Measurements from ENCODE around the gene LBHD2. TPM values are rescaled to one million over a fixed set of nuclear protein-coding genes. Genes with fewer than 3 reads are reported as not detected.
A peak's percentile ranks its signal among the peaks of the same experiment; 100 is the strongest.

LBHD2 gene
- total RNA-seq, 1 donor, result not detected

DNA sequence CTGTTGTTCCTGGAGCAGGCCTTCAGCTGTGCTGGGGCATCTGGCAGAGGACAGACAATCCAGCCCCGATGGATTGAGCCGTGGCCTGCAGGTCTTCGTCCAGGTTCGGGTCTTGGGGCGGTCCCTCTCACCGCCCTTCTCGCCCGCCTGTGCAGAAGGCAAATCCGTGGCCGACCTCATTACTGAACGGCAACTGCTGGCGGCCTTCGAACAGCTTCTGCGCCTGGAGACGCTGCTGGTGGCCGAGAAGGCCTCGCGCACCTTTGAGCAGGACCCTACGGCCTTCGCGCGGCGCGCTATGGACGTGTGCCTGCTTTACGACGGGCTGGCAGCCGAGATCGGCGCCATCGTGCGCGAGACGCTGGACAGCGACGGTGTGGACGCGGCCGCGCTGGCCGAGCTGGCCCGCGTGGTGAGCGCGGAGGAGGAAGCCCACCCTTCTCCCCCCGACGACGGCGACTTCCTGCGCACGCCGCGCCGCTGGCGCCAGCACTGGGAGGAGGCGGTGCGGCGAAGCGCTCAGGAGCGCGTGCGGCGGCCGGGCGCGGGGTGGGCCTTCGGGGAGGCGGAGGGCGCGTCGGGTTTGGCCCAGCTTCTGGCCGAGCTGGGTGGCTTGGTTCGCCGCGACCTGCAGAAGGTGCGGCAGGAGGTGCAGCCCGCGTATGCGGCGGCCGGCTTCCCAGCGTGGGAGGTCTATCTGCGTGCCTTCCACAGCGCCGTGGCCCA is 18.1 kb downstream of the LBHD2 start:
- DNase-seq (ENCODE audit: low read depth), result no peak
- H3K4me3 ChIP-seq (ENCODE audit: low read depth, low read length), result no peak overlapping the region
- TF ChIP-seq, protein P1, sequence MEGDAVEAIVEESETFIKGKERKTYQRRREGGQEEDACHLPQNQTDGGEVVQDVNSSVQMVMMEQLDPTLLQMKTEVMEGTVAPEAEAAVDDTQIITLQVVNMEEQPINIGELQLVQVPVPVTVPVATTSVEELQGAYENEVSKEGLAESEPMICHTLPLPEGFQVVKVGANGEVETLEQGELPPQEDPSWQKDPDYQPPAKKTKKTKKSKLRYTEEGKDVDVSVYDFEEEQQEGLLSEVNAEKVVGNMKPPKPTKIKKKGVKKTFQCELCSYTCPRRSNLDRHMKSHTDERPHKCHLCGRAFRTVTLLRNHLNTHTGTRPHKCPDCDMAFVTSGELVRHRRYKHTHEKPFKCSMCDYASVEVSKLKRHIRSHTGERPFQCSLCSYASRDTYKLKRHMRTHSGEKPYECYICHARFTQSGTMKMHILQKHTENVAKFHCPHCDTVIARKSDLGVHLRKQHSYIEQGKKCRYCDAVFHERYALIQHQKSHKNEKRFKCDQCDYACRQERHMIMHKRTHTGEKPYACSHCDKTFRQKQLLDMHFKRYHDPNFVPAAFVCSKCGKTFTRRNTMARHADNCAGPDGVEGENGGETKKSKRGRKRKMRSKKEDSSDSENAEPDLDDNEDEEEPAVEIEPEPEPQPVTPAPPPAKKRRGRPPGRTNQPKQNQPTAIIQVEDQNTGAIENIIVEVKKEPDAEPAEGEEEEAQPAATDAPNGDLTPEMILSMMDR (IDR thresholded peaks at IDR 0.05; ENCODE audit: insufficient read depth, low read length), result no peak

DNA sequence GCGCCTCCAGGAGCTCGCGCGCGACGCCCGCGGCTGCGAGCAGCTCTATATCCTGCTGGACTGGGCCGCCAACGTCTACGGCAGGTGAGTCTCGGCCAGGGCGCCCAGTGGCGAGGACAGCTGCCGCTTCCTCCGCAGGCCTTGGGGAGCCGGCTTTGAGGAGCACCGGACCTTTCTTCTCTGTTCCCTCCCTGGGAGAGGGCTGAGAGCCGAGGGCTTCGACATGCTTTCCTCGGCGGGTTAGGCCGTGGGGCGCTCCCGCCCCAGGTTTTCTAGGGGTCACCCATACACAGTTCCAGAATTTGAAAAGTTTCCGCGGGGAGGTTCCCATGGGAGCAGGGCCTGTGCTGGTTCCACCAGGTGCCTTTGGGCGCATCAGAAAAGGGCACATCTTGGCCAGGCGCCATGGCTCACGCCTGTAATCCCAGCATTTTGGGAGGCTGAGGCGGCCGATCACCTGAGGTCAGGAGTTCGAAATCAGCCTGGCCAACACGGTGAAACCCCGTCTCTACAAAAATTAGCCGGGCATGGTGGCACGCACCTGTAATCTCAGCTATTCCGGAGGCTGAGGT is 18.8 kb downstream of the LBHD2 start:
- TF ChIP-seq, protein P1 (IDR thresholded peaks at IDR 0.05; ENCODE audit: insufficient read depth, low read length), result no peak
- no peak for DNase-seq (ENCODE audit: low read depth)
- no peak overlapping the region for H3K4me3 ChIP-seq (ENCODE audit: low read depth, low read length)

DNA sequence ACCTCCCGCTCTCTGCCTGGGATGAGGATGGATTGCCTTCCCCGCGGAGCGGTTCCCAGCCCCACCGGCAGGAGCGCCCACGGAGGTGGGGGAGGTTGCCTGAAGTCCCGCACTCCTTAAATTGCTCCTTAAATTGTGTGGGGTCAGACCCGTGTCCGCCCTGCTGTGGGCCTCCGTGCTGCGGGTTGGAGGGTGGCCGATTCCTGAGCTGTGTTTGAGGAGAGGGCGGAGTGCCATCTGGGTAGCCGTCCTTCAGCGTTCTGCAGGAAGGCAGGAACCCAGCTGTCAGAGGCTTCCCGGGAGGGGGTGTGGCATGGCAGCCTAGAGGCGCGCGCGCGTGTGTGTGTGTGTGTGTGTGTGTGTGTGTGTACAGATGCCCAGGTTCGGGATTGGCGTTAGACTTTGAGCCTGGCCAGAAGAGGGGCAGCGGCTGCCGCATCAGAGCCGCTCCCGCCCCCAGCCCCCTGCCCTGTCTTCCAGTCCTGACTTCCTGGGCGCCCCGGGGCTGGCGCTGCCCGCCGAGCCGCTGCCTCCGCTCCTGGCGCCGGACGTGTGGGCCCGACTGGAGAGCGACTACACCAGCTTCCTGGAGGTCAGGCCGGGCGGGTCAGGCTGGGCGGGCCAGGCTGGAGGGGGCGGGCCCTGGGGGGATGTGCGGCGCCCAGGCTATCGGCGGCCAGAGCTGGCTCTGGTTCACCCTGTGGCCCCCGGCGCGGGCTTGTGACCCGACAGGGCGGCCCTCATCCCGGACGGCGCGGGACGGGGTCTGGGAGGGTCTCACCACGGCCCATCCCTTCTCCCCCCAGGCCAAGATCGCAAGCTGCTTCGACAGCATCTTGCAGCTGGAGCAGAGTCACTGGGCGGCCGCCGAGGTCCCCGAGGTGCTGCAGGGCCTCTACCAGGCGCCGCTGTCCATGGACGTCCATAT is 19.7 kb downstream of the LBHD2 start:
- H3K4me3 ChIP-seq (ENCODE audit: low read depth, low read length), result peak overlapping the region; percentile 25
- TF ChIP-seq, protein P1 (IDR thresholded peaks at IDR 0.05; ENCODE audit: insufficient read depth, low read length), result peak; percentile 53
- peak; percentile 55 for DNase-seq (ENCODE audit: low read depth)

DNA sequence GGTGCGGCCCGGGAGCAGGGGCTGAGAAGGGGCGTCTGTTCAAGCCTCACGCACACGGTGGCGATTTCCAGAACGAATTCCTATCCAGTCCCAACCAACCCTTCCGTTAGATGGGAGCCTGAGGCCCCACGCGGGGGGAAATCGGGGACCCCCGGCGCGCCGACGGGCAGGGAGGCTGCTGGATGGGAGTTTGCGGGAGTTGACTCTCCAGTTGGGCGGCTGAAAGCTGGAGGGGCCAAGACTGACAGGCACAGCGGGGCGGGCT is 20.3 kb downstream of the LBHD2 start:
- H3K4me3 ChIP-seq (ENCODE audit: low read depth, low read length), result no peak overlapping the region
- no peak for DNase-seq (ENCODE audit: low read depth)
- TF ChIP-seq, protein P1 (IDR thresholded peaks at IDR 0.05; ENCODE audit: insufficient read depth, low read length), result no peak

DNA sequence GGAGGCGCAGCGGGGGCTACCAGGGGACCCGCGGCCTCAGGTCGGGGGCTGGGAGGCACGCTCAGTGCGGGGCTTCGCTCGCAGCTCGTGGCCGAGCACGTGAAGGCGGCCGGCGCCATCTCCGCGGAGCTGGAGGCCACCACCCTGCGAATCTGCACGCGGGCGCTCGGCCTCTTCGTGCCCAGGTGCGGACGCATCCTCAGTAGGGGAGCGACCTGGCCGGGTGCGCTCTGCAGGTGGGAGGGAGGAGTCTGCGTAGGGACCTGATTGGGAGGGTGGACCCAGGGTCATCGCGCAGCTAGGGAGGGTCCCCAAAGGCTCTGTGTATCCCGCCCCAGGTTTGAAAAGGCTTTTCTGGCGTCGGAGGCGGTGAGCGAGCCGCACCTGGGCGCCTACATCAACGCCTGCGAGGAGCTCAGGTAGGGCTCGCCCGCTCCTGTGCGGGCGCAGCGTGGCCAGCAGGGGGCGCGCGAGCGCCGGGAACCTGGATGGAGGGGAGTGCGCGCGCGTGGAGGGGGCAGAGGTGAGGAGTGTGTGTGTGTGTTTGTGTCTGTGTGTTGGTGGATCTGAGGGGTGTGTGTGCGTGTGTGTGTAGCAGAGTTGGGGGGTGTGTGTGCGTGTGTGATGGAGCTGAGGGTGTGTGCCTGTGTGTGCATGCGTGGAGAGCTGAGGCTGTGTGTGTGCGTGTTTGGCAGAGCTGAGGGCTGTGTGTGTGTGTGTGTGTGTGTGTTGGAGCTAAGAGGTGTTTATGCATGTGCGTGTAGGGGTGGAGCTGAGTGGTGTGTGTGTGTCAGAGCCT is 20.8 kb downstream of the LBHD2 start:
- peak; percentile 69 for DNase-seq (ENCODE audit: low read depth)
- no peak overlapping the region for H3K4me3 ChIP-seq (ENCODE audit: low read depth, low read length)
- TF ChIP-seq, protein P1 (IDR thresholded peaks at IDR 0.05; ENCODE audit: insufficient read depth, low read length), result peak; percentile 80

DNA sequence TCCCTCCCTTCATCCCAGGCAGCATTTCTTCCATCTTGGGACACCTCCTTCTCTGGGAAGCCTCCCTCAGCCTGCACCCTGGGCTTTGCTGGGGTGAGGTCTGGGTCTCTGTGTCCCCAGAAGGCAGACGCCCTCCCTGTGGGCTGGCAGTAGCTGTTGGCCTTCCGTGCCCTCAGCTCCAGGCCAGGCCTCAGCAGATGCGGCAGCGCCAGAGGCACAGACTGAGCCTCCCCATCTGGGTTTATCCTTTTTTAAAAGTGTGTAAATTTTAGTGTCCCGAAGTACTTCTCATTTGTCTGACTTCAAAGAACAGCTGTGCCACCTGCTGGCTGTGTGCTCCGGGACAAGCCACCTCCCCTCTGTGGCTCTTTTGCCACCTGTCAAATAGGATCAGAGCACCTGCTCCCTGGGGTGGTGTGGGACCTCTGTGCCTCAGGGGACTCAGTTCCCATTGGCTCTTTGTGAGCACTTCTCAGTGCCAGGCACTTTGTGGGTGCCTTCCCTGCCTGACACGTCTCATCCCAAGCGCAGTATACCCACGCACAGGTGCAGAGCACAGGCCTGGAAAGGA is 21.7 kb downstream of the LBHD2 start:
- DNase-seq (ENCODE audit: low read depth), result no peak
- TF ChIP-seq, protein P1 (IDR thresholded peaks at IDR 0.05; ENCODE audit: insufficient read depth, low read length), result no peak
- H3K4me3 ChIP-seq (ENCODE audit: low read depth, low read length), result no peak overlapping the region

Data from fibroblast of the aortic adventitia (primary cell).